ENCODE data around the gene ASIC2.

DNA sequence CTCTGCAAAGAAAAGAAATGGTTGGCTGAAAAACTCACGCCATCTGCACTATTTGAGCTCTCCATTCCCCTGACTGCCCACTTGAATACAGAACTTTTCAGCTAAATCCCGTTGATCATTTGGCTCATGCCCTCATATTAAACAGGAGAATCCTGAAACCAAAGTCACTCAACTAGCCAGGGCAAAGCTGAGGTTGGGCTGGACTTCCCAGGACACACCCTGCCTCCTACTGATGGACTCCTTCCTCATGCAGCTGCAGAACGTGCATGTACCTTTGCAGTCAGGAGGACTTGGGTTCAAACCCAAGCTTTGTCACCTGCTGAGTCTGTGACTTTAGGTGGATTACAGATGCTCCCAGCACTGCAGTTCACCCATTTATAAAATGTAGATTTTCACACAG is 7.7 kb downstream of the ASIC2 start:
- TF ChIP-seq, protein P1, sequence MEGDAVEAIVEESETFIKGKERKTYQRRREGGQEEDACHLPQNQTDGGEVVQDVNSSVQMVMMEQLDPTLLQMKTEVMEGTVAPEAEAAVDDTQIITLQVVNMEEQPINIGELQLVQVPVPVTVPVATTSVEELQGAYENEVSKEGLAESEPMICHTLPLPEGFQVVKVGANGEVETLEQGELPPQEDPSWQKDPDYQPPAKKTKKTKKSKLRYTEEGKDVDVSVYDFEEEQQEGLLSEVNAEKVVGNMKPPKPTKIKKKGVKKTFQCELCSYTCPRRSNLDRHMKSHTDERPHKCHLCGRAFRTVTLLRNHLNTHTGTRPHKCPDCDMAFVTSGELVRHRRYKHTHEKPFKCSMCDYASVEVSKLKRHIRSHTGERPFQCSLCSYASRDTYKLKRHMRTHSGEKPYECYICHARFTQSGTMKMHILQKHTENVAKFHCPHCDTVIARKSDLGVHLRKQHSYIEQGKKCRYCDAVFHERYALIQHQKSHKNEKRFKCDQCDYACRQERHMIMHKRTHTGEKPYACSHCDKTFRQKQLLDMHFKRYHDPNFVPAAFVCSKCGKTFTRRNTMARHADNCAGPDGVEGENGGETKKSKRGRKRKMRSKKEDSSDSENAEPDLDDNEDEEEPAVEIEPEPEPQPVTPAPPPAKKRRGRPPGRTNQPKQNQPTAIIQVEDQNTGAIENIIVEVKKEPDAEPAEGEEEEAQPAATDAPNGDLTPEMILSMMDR (IDR thresholded peaks at IDR 0.05; ENCODE audit: insufficient read depth, low read length, poor library complexity, severe bottlenecking) = no peak
- TF ChIP-seq EZH2phosphoT487 (conservative IDR thresholded peaks at IDR 0.05; ENCODE audit: low read length) = no peak

All from SU-DHL-6 (cell line).